ENCODE measurements around the gene SLC4A2.

DNA sequence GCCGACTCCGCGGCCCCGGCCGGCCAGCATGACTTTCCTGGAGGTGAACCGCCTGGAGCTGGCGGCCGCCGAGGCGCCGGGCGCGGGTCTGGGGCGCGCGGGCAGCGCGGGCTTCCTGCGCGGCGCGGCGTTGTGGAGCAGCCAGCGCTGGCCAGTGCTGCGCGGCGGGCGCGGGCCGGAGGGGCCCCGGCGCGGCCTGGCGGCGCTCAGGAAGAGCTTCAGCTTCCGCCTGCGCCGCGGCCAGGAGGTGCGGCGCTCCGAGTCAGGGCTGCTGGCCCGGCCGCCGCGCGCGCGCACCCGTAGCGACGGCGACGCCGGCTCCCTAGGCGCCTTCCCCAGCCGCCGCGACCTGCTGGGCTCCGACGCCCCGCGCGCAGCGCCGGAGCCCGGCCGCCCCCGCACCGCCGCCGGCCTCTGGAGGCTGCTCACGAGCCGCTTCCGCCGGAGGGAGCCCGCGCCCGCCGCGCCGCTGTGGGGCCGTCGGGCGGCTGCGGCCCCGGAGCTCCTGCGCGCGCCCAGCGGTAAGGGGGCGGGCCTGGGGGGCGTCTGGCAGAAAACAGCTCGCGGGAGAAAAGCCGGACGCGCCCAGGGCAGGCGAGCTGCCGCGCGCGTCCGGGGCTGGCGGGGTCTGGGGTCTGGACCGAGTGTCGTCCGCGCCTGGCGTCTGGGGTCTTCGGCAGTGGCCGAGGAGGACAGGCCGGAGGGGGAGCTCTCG is 55.9 kb downstream of the SLC4A2 start:
- TF ChIP-seq ZNF274 (IDR thresholded peaks at IDR 0.05; ENCODE audit: low read depth, low read length) = no peak
- no peak for TF ChIP-seq YY1 (IDR thresholded peaks at IDR 0.05; ENCODE audit: insufficient read depth, insufficient read length)

Measured in NT2/D1 (cell line).